GM19035 (cell line): Measurements from ENCODE around the gene FBXW7.
A peak's percentile ranks its signal among the peaks of the same experiment; 100 is the strongest.
"Not testable (repeated sequence)": the region's sequence is repeated elsewhere in the genome, so short reads cannot be mapped to it uniquely, and the experiment has no call there.

Source experiments
- ATAC-seq: cut with Tn5 transposase; IDR thresholded peaks from one replicate; pipeline ENCODE4 v1.9.1; 2021; ENCODE audit not compliant: unreplicated experiment

The FBXW7 gene

GRCh38 chr4:152535903-152536544, at the start of gene FBXW7:
Gene FBXW7, minus strand, starts transcription at chr4:152536092. Its CDS starts 124,289 bp downstream, at chr4:152411803.
- peak; percentile 83 for ATAC-seq

DNA sequence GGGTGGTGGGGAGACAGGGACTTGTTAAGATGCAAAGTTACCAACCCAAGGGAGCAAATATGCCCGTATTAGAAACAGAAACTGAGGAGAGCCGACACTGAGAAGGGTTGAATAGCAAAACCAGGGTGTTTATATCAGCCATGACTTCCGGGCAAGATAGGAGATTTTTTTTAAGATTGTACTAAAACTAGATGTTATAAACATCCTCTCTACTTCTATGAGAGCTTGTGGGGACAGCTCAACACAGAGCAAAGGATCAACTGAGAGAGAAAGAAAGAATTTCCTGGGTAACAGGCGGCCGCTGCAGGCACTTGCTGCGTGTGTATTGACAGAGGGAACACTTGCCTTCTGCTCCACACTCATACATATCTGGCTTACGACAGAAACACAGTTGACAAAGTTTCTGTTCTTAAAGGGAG, 49.1 kb upstream of the FBXW7 start:
- ATAC-seq, result peak; percentile 89

DNA sequence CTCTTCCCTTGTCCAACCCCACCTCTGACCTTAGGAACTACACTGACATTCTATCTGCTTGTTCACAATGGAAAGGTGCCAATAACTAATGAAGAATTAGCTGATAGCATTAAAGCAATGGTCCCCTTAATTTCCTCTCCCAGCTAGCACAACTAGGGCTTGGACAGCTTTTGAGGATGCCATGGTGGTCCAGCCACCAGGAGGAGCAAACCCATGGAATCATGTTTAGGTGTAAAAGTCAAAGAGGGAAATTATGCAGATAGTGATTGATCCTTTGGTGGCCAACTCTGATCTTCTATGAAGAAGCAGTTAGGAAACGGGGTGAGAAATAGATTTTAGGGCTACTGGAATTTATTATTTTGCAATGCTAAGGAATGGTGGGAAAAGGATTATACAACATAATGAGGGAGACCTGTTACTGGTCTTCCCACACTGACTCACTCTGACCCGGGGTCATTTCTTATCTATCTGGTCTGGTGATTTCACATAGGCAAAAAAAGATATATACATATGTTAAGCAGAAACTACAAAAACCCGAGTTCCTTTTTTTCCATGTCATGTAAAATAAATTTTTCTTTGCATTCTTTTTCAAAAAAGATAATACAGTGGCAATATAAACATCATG, 45.8 kb upstream of the FBXW7 start:
- no peak for ATAC-seq

GRCh38 chr4:152579916-152580315, 44.0 kb upstream of the FBXW7 start:
- no peak for ATAC-seq

- no peak for ATAC-seq
Measured at GRCh38 chr4:152579107-152579764, 43.3 kb upstream of the FBXW7 start.

GRCh38 chr4:152578670-152579069, 42.8 kb upstream of the FBXW7 start:
- ATAC-seq, result no peak

GRCh38 chr4:152577708-152578396, 42.0 kb upstream of the FBXW7 start:
- peak; percentile 86 for ATAC-seq

- ATAC-seq, result no peak
Measured at GRCh38 chr4:152575533-152575932, 39.6 kb upstream of the FBXW7 start.

DNA sequence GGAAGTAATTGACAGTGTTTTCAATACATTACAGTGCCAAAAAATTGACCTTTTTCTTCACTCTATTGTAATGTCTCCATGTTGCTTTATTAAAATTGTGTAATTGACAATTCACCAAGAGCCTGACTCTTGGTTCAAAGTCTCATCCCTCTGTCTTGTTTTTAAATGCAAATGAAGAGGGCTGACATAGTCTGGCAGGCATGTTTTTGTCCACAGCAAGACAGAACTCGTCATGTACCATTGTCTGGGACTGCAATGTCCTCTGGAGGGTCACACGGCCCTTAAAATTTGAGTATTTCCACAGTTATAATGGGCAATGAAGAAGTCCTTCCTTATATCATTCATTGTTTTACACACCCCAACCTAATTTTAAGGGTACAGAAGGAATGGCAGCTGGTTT, 38.0 kb upstream of the FBXW7 start:
- no peak for ATAC-seq

GRCh38 chr4:152572417-152573086, 36.7 kb upstream of the FBXW7 start:
- peak; percentile 58 for ATAC-seq

- no peak for ATAC-seq
Measured at GRCh38 chr4:152571770-152572169, 35.9 kb upstream of the FBXW7 start.

DNA sequence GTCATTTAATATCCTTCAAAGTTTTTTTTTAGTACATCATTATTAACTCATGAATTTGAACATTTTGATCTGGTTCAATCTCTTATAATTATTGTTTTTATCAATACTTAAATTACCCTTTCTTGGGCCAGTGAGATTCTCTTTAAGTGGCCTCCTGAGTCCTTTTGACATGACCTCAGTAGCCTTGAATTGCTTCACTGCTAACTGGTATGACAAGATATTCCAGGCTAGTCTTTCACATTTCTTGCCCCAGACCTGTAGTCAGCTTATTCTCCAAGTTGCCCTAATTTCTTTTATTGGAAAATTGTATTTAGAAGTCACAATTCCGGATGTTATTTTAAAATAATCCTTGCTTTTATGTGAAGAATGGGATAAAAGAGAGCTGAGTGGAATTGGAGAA, 35.4 kb upstream of the FBXW7 start:
- ATAC-seq, result no peak

DNA sequence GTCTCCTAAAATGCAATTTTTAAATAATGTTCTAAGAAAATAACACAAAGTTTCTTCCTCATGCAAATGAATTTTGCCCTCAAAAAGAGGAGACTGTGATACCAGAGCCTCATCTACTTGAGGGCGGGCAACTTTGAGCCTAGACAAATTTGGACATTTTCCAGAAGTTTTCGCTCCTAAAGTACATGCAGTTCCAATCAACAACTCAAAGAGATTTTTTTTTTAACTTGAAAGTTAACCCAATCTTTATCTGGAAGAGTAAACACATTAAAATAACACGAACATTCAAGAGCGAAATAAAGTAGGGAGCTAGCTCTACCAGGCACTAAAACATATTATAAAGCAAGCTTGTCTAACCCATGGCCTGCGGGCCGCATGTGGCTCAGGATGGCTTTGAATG, 29.4 kb upstream of the FBXW7 start:
- ATAC-seq, result no peak

- no peak for ATAC-seq
Measured at GRCh38 chr4:152564336-152564735, 28.4 kb upstream of the FBXW7 start.

GRCh38 chr4:152563209-152563608, 27.3 kb upstream of the FBXW7 start:
- ATAC-seq, result no peak

DNA sequence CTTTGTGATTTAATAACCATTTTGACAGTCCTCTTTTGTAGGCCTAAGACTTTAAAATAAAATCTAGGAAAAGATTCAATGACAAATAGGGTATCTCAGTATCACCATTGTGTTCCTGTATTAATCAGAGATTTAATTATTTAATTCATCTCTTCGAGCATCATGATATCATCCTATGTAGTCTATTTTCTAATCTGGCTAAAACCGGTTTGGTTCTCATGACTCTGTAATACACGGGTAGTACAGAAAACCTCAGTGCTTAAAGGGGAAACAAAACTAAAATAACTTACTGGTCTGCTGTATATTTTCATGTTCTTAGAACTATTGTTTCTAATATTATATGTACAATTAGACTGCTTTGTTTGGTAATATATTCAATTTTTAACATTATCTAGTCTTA, 23.7 kb upstream of the FBXW7 start:
- ATAC-seq, result peak; percentile 34

- ATAC-seq, result no peak
Measured at GRCh38 chr4:152558396-152558795, 22.5 kb upstream of the FBXW7 start.

- no peak for ATAC-seq
Measured at GRCh38 chr4:152556834-152557233, 20.9 kb upstream of the FBXW7 start.

DNA sequence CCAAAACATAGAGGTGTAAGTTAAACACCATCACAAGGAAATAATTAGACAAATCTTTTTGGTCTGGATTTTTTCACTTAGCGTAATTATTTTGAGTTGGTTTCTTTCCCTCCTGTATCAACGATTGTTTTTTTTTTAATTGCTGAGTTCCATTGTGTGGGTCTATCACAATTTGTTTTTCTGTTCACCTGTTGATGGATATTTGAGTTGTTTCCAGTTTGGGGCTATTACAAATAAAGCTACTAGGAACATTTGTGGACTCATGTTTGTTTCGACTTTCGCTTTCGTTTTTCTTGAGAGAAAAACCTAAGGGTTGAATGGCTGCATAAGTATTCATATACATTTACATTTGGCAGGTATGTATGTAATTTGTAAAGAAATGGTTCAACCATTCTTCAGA, 20.4 kb upstream of the FBXW7 start:
- no peak for ATAC-seq

GRCh38 chr4:152554742-152555141, 18.9 kb upstream of the FBXW7 start:
- ATAC-seq, result no peak

DNA sequence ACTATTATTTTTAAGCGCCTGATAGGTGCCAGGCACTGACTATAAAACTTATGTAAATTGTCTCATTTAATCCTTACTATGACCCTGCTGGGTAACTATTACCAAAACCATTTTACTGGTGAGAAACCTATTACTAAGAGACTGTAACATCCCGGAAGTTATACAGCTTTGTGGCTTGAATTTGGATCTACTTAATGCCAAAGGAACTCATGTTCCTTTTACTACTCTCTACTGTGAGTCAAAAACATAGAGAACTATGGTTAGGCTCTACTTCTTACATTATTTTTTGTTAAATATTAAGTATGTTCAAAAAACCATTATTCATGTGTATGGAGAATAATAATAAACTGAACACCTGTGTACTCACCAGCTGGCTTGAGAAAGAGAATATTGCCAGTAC, 14.8 kb upstream of the FBXW7 start:
- not testable (repeated sequence) for ATAC-seq
